ENCODE results near the gene VCX.

VCX gene

GRCh38 chrX:7891928-7892327 is 49.0 kb downstream of the VCX start:
- Histone ChIP-seq H3K27ac (ENCODE audit: low read depth, low read length) (no peak overlapping the region), H3K9ac (ENCODE audit: low read depth, low read length) (no peak overlapping the region), H3K27me3 (ENCODE audit: control insufficient read depth, insufficient read depth, low read length) (no peaks in the 10 kb centered on the region; the same call in 1 of the 2 replicates), H3K36me3 (ENCODE audit: control insufficient read depth, insufficient read depth, low read length) (no peaks in the 10 kb centered on the region), H3K9me3 (ENCODE audit: control insufficient read depth, insufficient read depth, low read length) (no peaks in the 10 kb centered on the region), H3K4me1 (ENCODE audit: control insufficient read depth, insufficient read depth, low read length) (no peaks in the 10 kb centered on the region), H3K4me3 (ENCODE audit: low read depth, low read length) (no peak overlapping the region)

All from HUES48 (cell line).